Measurements from ENCODE around the gene SFPQ.

SFPQ gene

DNA sequence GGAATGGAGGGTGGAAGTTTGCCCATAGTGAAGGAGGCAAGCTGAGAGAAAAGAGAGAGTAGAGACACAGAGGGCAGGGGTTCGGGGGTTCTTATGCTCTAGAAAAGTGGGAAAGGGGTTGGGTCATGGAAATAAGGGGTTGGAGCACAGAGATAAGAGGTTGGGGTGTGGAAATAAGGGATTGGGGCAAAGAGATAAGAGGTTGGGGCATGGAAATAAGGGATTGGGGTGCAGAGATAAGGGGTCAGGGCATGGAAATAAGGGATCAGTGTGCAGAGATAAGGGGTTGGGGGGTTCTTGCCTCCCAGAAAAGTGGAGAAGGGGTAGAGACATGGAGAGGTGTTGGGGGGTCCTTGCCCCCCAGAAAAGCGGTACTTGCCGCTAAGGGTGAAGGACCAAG, 56.2 kb downstream of the SFPQ start:
- no peak for DNase-seq
